Mesenchymal stem cell (in vitro differentiated cells and primary cell): ENCODE results near the gene LASP1.
"Not testable (repeated sequence)": the region's sequence is repeated elsewhere in the genome, so short reads cannot be mapped to it uniquely, and the experiment has no call there.

Source experiments
- DNase-seq: peaks from one replicate; pipeline ENCODE4 v3.0.0-alpha.2; 2013
- H2AFZ ChIP-seq: one replicate; pipeline ENCODE4 v1.6.1; 2013; ENCODE audit warnings: low read depth, mild to moderate bottlenecking, control low read depth, inconsistent platforms, low read length, moderate library complexity
- H2AK5ac ChIP-seq: 2 replicates; pipeline ENCODE4 v1.6.1; 2013; ENCODE audit warnings: low read length, moderate library complexity, mild to moderate bottlenecking, inconsistent platforms; ENCODE audit not compliant: severe bottlenecking
- H2BK120ac ChIP-seq: one replicate; pipeline ENCODE4 v1.6.1; 2013; ENCODE audit warnings: low read depth, mild to moderate bottlenecking, inconsistent platforms, low read length, moderate library complexity
- H2BK12ac ChIP-seq, 2 experiments: one replicate each; pipeline ENCODE4 v1.6.1; 2013; ENCODE audit warnings: inconsistent platforms in 2 of 2, low read length in 2 of 2, mild to moderate bottlenecking in 2 of 2, moderate library complexity in 2 of 2, control low read depth in 1 of 2
- H2BK15ac ChIP-seq: one replicate; pipeline ENCODE4 v1.6.1; 2013; ENCODE audit warnings: mild to moderate bottlenecking, low read depth, inconsistent platforms; ENCODE audit not compliant: poor library complexity, severe bottlenecking
- H2BK5ac ChIP-seq: 2 replicates; pipeline ENCODE4 v1.6.1; 2013; ENCODE audit warnings: low read depth, mild to moderate bottlenecking, low read length, control low read depth, inconsistent platforms; ENCODE audit not compliant: poor library complexity, severe bottlenecking
- H3K14ac ChIP-seq, 2 experiments: one replicate each; pipeline ENCODE4 v1.6.1; 2013; ENCODE audit warnings: inconsistent platforms in 2 of 2, low read length in 2 of 2, control low read depth in 1 of 2, mild to moderate bottlenecking in 1 of 2, moderate library complexity in 1 of 2
- H3K18ac ChIP-seq, 2 experiments: one replicate each; pipeline ENCODE4 v1.6.1; 2013; ENCODE audit warnings: inconsistent platforms in 2 of 2, low read length in 2 of 2, control low read depth in 1 of 2, low read depth in 1 of 2, mild to moderate bottlenecking in 1 of 2
- H3K23ac ChIP-seq, 2 experiments: one replicate each; pipeline ENCODE4 v1.6.1; 2013; ENCODE audit warnings: inconsistent platforms in 2 of 2, low read length in 2 of 2, mild to moderate bottlenecking in 2 of 2, moderate library complexity in 2 of 2, control low read depth in 1 of 2
- H3K27ac ChIP-seq: 2 replicates; pipeline ENCODE4 v1.5.1; 2013; ENCODE audit warnings: mild to moderate bottlenecking, moderate library complexity, low read length, control low read depth, inconsistent platforms; ENCODE audit not compliant: poor library complexity, severe bottlenecking
- H3K27me3 ChIP-seq, 2 experiments: 2 replicates each; pipeline versions ENCODE4 v1.6.1 to v1.7.0; 2013; ENCODE audit warnings: low read length in 2 of 2, mild to moderate bottlenecking in 2 of 2, moderate library complexity in 2 of 2, control low read depth in 1 of 2, inconsistent platforms in 1 of 2; ENCODE audit not compliant: control insufficient read depth in 1 of 2, insufficient read depth in 1 of 2
- H3K36me3 ChIP-seq, 2 experiments: 2 replicates each; pipeline versions ENCODE4 v1.6.1 to v1.7.0; 2013; ENCODE audit warnings: low read length in 2 of 2, control low read depth in 1 of 2, inconsistent platforms in 1 of 2, low read depth in 1 of 2, mild to moderate bottlenecking in 1 of 2; ENCODE audit not compliant: insufficient read depth in 2 of 2, control insufficient read depth in 1 of 2
- H3K4ac ChIP-seq, 2 experiments: one replicate each; pipeline ENCODE4 v1.6.1; 2013; ENCODE audit warnings: inconsistent platforms in 2 of 2, low read length in 2 of 2, mild to moderate bottlenecking in 2 of 2, moderate library complexity in 2 of 2, control low read depth in 1 of 2, low read depth in 1 of 2
- H3K4me1 ChIP-seq: 2 replicates; pipeline ENCODE4 v1.6.1; 2013; ENCODE audit warnings: low read depth, low read length, control low read depth; ENCODE audit not compliant: control insufficient read depth, insufficient read depth
- H3K4me2 ChIP-seq: 2 replicates; pipeline ENCODE4 v1.6.1; 2013; ENCODE audit warnings: low read length, mild to moderate bottlenecking, inconsistent platforms; ENCODE audit not compliant: poor library complexity, severe bottlenecking
- H3K4me3 ChIP-seq, 2 experiments: 2 replicates each; pipeline versions ENCODE4 v1.5.1 to v1.7.0; 2013; ENCODE audit warnings: low read length in 2 of 2, mild to moderate bottlenecking in 2 of 2, control low read depth in 1 of 2, low read depth in 1 of 2; ENCODE audit not compliant: insufficient read depth in 1 of 2
- H3K79me1 ChIP-seq: replicated peaks from 2 replicates; pipeline ENCODE4 v1.6.1; 2013; ENCODE audit warnings: mild to moderate bottlenecking, control low read depth, low read length, inconsistent platforms; ENCODE audit not compliant: poor library complexity, severe bottlenecking
- H3K9ac ChIP-seq: 2 replicates; pipeline ENCODE4 v1.7.0; 2013; ENCODE audit warnings: mild to moderate bottlenecking, low read length, moderate library complexity
- H3K9me3 ChIP-seq: 2 replicates; pipeline ENCODE4 v1.7.0; 2013; ENCODE audit warnings: mild to moderate bottlenecking, low read length; ENCODE audit not compliant: control insufficient read depth
- H4K8ac ChIP-seq: one replicate; pipeline ENCODE4 v1.6.1; 2013; ENCODE audit warnings: inconsistent platforms, mild to moderate bottlenecking, low read length, moderate library complexity
- H4K91ac ChIP-seq: one replicate; pipeline ENCODE4 v1.6.1; 2013; ENCODE audit warnings: mild to moderate bottlenecking, low read length, inconsistent platforms
- WGBS: methylation state at CpG from one replicate; pipeline ENCODE4 v1.1.7; 2013; ENCODE audit warnings: mixed read lengths; 5-methylcytosine and 5-hydroxymethylcytosine counted together

Gene LASP1

GRCh38 chr17:38925263-38925995, 55.6 kb downstream of the LASP1 start, which contains the start of gene LASP1NB:
LASP1NB (plus strand) TSS chr17:38925614.
- no peak within 1 kb of the TSS for H2BK120ac ChIP-seq
- peaks cover 16% of the 10 kb centered on the region for H3K4me1 ChIP-seq
- 88% methylated on average over 13 of the region's 14 CpGs for WGBS
- no peak within 1 kb of the TSS for H3K4me2 ChIP-seq
- H4K91ac ChIP-seq, result no peak within 1 kb of the TSS
- H2AK5ac ChIP-seq, result no peak within 1 kb of the TSS
- H3K14ac ChIP-seq, result no peak within 1 kb of the TSS
- DNase-seq, result no peak
- H2BK5ac ChIP-seq, result no peak within 1 kb of the TSS
- no peak within 1 kb of the TSS for H3K4me3 ChIP-seq
- no peak within 1 kb of the TSS for H3K23ac ChIP-seq
- H2BK12ac ChIP-seq, result no peak within 1 kb of the TSS
- H3K36me3 ChIP-seq, result peaks cover 15 to 20% of the 10 kb centered on the region in 2 experiments
- peak within 1 kb of the TSS; percentile 37 for H3K9ac ChIP-seq
- no peaks in the 10 kb centered on the region for H3K27me3 ChIP-seq
- peak within 1 kb of the TSS in 1 of 2 experiments; percentile 33 for H3K18ac ChIP-seq
- H2BK15ac ChIP-seq, result no peak within 1 kb of the TSS
- no peak within 1 kb of the TSS for H2AFZ ChIP-seq
- no peak within 1 kb of the TSS for H3K4ac ChIP-seq
- no peak within 1 kb of the TSS for H3K27ac ChIP-seq
- peaks cover 7% of the 10 kb centered on the region for H3K79me1 ChIP-seq
- H4K8ac ChIP-seq, result no peak within 1 kb of the TSS
- H3K9me3 ChIP-seq, result no peaks in the 10 kb centered on the region

GRCh38 chr17:38926293-38927070, 56.6 kb downstream of the LASP1 start:
- H4K91ac ChIP-seq, result no peak overlapping the region
- peaks cover 16% of the 10 kb centered on the region for H3K4me1 ChIP-seq
- H2AK5ac ChIP-seq, result no peak overlapping the region
- DNase-seq, result peak; percentile 68
- H2AFZ ChIP-seq, result no peak overlapping the region
- no peak overlapping the region for H3K27ac ChIP-seq
- H3K4ac ChIP-seq, result no peak overlapping the region
- no peak overlapping the region for H2BK15ac ChIP-seq
- H3K4me2 ChIP-seq, result no peak overlapping the region
- peak overlapping the region in 1 of 2 experiments; percentile 33 for H3K18ac ChIP-seq
- no peaks in the 10 kb centered on the region for H3K9me3 ChIP-seq
- peak overlapping the region; percentile 37 for H3K9ac ChIP-seq
- H2BK12ac ChIP-seq, result no peak overlapping the region
- no peak overlapping the region for H2BK5ac ChIP-seq
- H3K27me3 ChIP-seq, result no peaks in the 10 kb centered on the region
- H2BK120ac ChIP-seq, result no peak overlapping the region
- no peak overlapping the region for H3K4me3 ChIP-seq
- H3K79me1 ChIP-seq, result peaks cover 4% of the 10 kb centered on the region
- H3K36me3 ChIP-seq, result peaks cover 7 to 9% of the 10 kb centered on the region in 2 experiments
- H3K23ac ChIP-seq, result no peak overlapping the region
- no peak overlapping the region for H4K8ac ChIP-seq
- 100% methylated on average over 2 of the region's 2 CpGs for WGBS
- H3K14ac ChIP-seq, result no peak overlapping the region

GRCh38 chr17:38930782-38931181, 60.9 kb downstream of the LASP1 start:
- H3K14ac ChIP-seq, H2AK5ac ChIP-seq, H3K9me3 ChIP-seq, H2BK12ac ChIP-seq, H3K18ac ChIP-seq, H3K4me2 ChIP-seq, H3K4me1 ChIP-seq, H3K27me3 ChIP-seq, H3K36me3 ChIP-seq, DNase-seq, H3K23ac ChIP-seq, H2AFZ ChIP-seq, H4K91ac ChIP-seq, H4K8ac ChIP-seq, H2BK120ac ChIP-seq, H3K4me3 ChIP-seq, H3K27ac ChIP-seq, H3K79me1 ChIP-seq, H3K4ac ChIP-seq, H2BK15ac ChIP-seq, H3K9ac ChIP-seq, H2BK5ac ChIP-seq: not testable (repeated sequence)
- 98% methylated on average over 18 of the region's 36 CpGs for WGBS

GRCh38 chr17:38933962-38934361, 64.1 kb downstream of the LASP1 start:
- H3K4me3 ChIP-seq, H3K4me1 ChIP-seq, H3K27me3 ChIP-seq, H3K4ac ChIP-seq, DNase-seq, H2BK120ac ChIP-seq, H4K91ac ChIP-seq, H2BK5ac ChIP-seq, H3K9me3 ChIP-seq, H4K8ac ChIP-seq, H3K27ac ChIP-seq, H3K18ac ChIP-seq, H3K14ac ChIP-seq, H3K23ac ChIP-seq, H2AK5ac ChIP-seq, H2BK12ac ChIP-seq, H2AFZ ChIP-seq, H3K4me2 ChIP-seq, H3K9ac ChIP-seq, H3K79me1 ChIP-seq, H2BK15ac ChIP-seq, H3K36me3 ChIP-seq: not testable (repeated sequence)
- 61% methylated on average over 7 of the region's 9 CpGs for WGBS
